ENCODE measurements around the gene STK32A.

- TF ChIP-seq CTCF (IDR thresholded peaks at IDR 0.05; ENCODE audit: borderline replicate concordance, extremely low read depth, low read length, poor library complexity, severe bottlenecking) (no peak), EZH2 (IDR thresholded peaks at IDR 0.05; ENCODE audit: borderline replicate concordance, low read depth, low read length, severe bottlenecking) (no peak)
Observed at GRCh38 chr5:147359101-147359500, 124.3 kb downstream of the STK32A start.

Measured in DND-41 (cell line).